HG03045 (cell line): ENCODE measurements around the gene SUFU.
"Not testable (repeated sequence)": the region's sequence is repeated elsewhere in the genome, so short reads cannot be mapped to it uniquely, and the experiment has no call there.

ENCODE experiments used
- ATAC-seq: cut with Tn5 transposase; IDR thresholded peaks from one replicate; pipeline ENCODE4 v1.9.1; 2021; ENCODE audit warnings: mild to moderate bottlenecking, moderate library complexity; ENCODE audit not compliant: unreplicated experiment

Gene SUFU

DNA sequence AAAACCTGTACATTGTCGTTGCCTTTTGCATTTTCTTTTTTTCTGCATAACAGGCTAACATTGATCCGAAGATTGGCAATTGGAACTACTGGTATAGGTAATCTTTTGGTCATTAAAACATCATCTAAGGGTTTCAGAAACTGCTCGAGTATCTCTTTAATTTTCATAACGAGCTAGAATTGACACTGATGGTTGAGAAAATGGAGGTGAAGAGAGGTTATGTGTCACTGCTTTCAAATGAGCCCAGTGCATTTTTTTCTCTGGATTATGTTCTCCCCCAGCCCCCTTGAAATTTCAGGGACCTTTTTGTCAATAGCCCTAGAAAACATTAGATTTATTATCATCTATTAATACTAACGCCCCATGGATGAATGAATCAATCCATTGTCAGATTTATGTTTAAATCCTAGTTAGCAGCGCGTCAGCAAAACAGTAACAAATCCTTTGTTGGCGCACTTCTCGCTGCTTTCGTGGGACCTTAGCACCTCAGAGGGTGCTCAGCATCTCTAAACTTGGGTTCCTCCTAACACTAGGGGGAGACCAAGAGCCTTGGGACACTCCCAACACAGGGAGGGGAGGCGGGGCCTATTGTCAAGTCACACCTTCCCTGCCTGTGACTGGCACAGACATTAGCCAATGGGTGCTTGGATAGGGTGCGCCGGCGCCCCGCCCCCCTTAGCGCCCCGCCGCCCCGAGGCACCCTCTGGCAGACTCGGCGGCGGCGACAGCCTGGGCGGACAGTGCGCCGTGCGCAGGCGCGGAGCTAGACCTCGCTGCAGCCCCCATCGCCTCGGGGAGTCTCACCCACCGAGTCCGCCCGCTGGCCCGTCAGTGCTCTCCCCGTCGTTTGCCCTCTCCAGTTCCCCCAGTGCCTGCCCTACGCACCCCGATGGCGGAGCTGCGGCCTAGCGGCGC lies at the start of gene SUFU:
Gene SUFU (plus strand): TSS at position 709 of the 915 bp plus-strand sequence. CDS start 181 bp downstream, at position 890.
- peak; percentile 70 for ATAC-seq

- not testable (repeated sequence) for ATAC-seq
Observed at GRCh38 chr10:102454662-102455487, 48.9 kb upstream of the SUFU start.

- no peak for ATAC-seq
Observed at GRCh38 chr10:102455893-102456471, 47.8 kb upstream of the SUFU start.

DNA sequence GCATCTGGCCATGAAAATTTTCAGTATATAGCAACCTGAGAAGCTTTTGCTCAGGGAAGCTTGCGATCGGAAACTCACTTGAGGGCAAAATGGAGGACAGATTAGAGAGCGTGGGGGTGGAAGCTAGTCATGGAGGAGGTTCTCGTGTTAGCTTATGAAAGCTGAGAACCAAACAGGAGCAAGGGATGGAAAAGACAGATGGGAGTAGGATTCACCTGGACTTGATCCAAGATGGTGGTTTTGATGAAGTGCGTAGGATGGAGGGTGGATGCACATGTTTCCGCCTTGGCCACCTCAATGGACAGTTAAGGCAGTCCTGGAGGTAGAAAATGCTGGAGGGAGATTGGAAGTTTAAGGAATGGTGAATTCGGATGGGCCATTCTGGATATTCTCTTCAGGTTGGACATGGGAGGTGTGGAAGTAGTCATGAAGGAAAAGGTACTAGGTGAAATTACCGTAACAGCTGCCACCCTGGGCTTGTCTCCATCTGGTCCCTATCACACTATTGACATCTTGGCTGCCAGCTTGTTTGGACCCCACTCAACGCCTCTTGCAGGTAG lies 46.1 kb upstream of the SUFU start:
- no peak for ATAC-seq

DNA sequence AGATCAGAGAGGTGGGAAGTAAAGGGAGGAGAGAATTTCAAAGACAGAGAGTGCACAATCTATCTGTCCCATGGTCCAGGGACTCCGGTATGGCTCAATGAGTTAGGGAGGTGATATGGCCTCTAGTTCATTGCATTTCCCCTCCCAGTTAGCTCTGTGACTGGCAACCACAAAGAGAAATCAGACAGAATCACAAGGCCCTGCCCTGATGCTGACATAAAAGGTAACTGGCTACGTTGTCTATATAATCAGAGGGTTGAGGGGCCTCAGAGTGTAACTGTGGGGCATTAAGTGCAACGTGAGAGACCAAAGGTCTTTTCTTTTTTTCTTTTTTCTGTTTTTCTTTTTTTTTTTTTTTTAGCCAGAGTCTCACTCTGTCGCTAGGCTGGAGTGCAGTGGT lies 45.1 kb upstream of the SUFU start:
- no peak for ATAC-seq

- peak; percentile 20 for ATAC-seq
Observed at GRCh38 chr10:102460836-102461186, 43.0 kb upstream of the SUFU start.

- peak; percentile 90 for ATAC-seq
Observed at GRCh38 chr10:102461187-102462054, 42.4 kb upstream of the SUFU start.

GRCh38 chr10:102462512-102463054 lies 41.2 kb upstream of the SUFU start:
- ATAC-seq, result no peak

GRCh38 chr10:102463983-102464382 lies 39.8 kb upstream of the SUFU start:
- ATAC-seq, result no peak

- ATAC-seq, result no peak
Observed at GRCh38 chr10:102465466-102465865, 38.3 kb upstream of the SUFU start.

DNA sequence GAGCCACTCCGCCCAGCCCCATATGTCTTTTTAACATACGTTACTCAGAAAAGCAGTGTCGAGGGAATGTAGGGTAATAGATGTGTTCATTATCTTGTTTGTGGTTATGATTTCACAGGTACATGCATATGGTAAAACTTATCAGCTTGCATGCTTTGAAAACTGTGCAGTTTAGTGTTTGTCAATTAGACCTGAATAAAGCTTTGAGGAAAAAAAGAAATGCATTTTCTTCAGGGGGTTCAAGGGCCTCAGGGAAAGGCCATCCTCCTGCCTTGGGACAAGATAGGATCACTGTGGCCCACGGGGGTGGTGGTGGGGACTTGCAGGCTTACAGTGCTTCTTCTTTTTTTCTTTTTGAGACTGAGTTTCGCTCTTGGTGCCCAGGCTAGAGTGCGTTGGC lies 36.5 kb upstream of the SUFU start:
- ATAC-seq, result no peak

GRCh38 chr10:102467971-102468438 lies 35.8 kb upstream of the SUFU start:
- no peak for ATAC-seq

GRCh38 chr10:102468683-102469082 lies 35.1 kb upstream of the SUFU start:
- no peak for ATAC-seq

DNA sequence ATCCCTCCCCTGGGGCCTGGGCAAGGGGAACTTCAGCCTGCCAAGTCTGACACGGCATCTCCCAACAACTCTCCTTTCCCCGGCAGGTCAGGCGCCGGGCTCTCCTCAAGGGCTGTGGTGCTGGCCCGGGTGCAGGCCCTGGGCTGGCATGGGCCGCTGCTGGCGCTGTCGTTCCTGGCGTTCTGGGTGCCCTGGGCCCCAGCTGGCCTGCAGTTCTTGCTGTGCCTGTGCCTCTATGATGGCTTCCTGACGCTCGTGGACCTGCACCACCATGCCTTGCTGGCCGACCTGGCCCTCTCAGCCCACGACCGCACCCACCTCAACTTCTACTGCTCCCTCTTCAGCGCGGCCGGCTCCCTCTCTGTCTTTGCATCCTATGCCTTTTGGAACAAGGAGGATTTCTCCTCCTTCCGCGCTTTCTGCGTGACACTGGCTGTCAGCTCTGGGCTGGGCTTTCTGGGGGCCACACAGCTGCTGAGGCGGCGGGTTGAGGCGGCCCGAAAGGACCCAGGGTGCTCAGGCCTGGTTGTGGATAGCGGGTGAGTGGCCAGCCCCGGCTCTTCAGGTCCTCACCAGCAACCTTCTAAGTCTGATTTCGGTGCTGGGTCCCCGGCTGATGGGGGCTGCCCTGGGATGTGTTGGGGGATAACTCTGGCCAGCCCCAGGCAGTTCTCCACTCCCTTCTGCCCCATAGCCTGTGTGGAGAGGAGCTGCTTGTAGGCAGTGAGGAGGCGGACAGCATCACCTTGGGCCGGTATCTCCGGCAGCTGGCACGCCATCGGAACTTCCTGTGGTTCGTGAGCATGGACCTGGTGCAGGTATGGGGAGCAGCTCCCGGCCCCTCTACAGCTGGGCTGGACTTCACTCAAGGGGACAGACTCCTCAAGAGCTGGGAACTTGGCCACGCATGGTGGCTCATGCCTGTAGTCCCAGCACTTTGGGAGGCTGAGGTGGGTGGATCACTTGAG lies 32.9 kb upstream of the SUFU start:
- ATAC-seq, result no peak

- ATAC-seq, result no peak
Observed at GRCh38 chr10:102473445-102474331, 30.1 kb upstream of the SUFU start.

GRCh38 chr10:102475451-102476040 lies 28.2 kb upstream of the SUFU start:
- ATAC-seq, result no peak

DNA sequence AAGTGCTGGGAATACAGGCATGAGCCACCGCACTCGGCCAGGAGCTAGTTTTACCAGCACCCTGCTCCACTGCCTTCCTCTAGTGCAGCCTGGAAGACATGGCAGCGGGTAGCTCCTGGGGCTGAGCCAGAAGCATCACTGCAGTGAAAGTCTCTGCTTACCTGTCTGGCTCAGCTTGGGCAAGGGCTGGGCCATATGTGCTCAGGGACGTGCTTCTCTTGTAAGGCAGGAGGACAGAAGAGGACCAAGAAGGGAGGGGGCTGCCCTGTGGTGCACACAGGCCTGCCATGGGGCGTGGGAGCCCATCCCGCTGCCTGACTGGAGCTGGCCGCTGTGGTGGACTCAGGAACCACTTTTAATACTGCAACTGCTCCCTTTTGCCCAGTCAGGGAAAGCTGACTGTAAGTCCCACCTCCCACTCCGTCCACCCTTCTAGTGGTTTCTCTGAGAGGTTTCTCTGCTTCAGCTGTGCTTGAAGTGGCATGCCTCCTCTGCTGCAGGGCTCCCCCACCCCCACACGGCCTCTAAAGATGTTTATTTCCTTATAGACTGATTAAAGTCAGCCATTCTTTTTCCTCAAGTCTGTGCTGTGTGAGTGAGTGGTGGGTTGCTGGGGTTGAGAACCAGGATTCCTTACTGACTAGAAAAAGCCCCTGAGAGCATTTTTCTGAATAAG lies 27.2 kb upstream of the SUFU start:
- no peak for ATAC-seq
